Hindlimb muscle (tissue), 1 donor: ENCODE results near the gene TBC1D7. TPM values are rescaled to one million over a fixed set of nuclear protein-coding genes. Genes with fewer than 3 reads are reported as not detected.

Experiments used
- DNase-seq: peaks from one replicate; pipeline ENCODE4 v3.0.0-alpha.2; 2013
- polyA plus RNA-seq: library from polyadenylated mRNA; unstranded; fragments of 120-200 nt; gene quantifications from one replicate; pipeline ENCODE4 v1.2.1, GENCODE V29; 2013; ENCODE audit not compliant: insufficient read length

TBC1D7 gene
- polyA plus RNA-seq, 1 donor = 26.2 TPM

GRCh38 chr6:13267142-13267651 lies 61.1 kb downstream of the TBC1D7 start:
- no peak for DNase-seq

- no peak for DNase-seq
Observed at GRCh38 chr6:13263669-13264068, 64.7 kb downstream of the TBC1D7 start.

- DNase-seq = no peak
Observed at GRCh38 chr6:13262302-13263230, 65.8 kb downstream of the TBC1D7 start.

- DNase-seq = no peak
Observed at GRCh38 chr6:13261464-13261994, 66.8 kb downstream of the TBC1D7 start.

- no peak for DNase-seq
Observed at GRCh38 chr6:13260831-13261230, 67.5 kb downstream of the TBC1D7 start.

- no peak for DNase-seq
Observed at GRCh38 chr6:13260101-13260598, 68.2 kb downstream of the TBC1D7 start.

- DNase-seq = no peak
Observed at GRCh38 chr6:13259393-13259792, 68.9 kb downstream of the TBC1D7 start.

- DNase-seq = no peak
Observed at GRCh38 chr6:13256266-13257001, 71.9 kb downstream of the TBC1D7 start.

Other genes with a start within 250 kb of the TBC1D7 start
- 3.4 TPM for gene GFOD1, start 159.1 kb upstream of the TBC1D7 start, polyA plus RNA-seq
- 8.4 TPM for gene SIRT5, start 246.1 kb upstream of the TBC1D7 start, polyA plus RNA-seq